ENCODE data around the gene PIH1D1. TPM values are rescaled to one million over a fixed set of nuclear protein-coding genes. Genes with fewer than 3 reads are reported as not detected.

Gene PIH1D1
- total RNA-seq, 4 donors from 2014 or later, result 79.6 to 144 (median 118) TPM

DNA sequence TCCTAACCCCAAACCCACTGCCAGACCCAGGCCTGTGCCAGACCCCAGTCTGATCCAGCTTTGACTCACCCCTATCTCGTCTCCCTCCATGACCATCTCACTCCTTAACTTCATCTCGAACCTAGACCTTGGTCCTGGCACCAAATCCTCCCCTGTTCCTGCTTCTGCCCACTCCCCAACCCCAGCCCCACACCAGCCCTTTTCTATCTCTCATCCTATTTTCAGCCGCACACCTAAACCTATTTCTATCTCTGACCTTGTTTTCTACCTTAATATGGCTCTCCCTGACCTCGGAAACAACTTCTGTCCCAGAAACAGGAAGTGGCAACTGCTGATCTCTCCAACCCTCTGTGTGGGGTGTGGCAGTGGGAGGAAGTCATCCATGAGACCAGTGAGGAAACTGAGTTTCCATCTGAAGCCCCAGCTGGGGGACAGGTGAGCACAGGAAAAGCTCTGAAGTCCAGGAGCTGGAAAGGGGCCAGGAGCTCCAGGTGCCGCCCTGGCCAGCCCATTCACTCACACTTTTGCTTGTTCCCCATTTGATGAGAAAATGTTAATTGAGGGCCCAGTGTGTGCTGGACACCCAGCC is 42.1 kb downstream of the PIH1D1 start:
- WGBS, 2 donors, result 70 to 78% methylated on average over 5 of the region's 5 CpGs
- TF ChIP-seq POLR2A (IDR thresholded peaks at IDR 0.05) (no peak), CTCF (IDR thresholded peaks at IDR 0.05) (no peak)
- no peak overlapping the region for H3K4me3 ChIP-seq (ENCODE audit: low read depth, poor library complexity, severe bottlenecking)
- DNase-seq (ENCODE audit: low spot score in 2 of 2), result no peak
- intact Hi-C loops (cut with DNase I; ENCODE audit: low total_unique reads), result no loop called here

DNA sequence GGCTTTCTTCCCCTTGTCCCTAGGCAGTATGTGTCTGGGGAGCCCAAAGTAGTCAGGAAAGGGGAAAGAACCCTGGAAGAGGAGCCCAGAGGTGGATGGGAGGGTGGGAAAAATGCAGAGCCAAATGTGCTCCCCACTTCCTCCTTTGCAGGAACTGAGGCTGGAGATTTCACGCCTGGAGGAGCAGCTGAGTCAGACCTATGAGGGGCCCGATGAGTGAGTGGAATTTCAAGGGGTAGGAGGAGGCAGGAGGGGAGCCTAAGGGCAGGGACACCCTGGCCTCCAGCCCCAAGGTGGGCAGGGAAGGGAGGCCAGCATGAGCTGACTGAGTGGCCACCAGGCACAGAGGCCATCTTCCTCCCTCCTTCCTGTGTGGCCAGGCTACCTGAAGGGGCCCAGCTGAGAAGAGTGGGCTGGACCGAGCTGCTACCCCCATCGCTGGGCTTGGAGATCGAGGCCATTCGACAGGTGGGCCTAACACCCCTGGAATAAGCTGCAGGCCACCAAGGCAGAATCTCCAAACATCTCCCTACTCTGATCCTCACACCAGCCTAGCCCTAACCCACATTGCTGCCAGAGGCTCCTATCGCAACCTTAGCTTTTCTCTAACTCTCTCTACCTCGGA is 42.7 kb downstream of the PIH1D1 start:
- H3K4me3 ChIP-seq (ENCODE audit: low read depth, poor library complexity, severe bottlenecking), result no peak overlapping the region
- 74 to 75% methylated on average over 8 of the region's 8 CpGs for WGBS, 2 donors
- intact Hi-C loops (cut with DNase I; ENCODE audit: low total_unique reads), result no loop called here
- DNase-seq (ENCODE audit: low spot score in 2 of 2), result no peak
- TF ChIP-seq POLR2A (IDR thresholded peaks at IDR 0.05) (no peak), CTCF (IDR thresholded peaks at IDR 0.05) (no peak)

DNA sequence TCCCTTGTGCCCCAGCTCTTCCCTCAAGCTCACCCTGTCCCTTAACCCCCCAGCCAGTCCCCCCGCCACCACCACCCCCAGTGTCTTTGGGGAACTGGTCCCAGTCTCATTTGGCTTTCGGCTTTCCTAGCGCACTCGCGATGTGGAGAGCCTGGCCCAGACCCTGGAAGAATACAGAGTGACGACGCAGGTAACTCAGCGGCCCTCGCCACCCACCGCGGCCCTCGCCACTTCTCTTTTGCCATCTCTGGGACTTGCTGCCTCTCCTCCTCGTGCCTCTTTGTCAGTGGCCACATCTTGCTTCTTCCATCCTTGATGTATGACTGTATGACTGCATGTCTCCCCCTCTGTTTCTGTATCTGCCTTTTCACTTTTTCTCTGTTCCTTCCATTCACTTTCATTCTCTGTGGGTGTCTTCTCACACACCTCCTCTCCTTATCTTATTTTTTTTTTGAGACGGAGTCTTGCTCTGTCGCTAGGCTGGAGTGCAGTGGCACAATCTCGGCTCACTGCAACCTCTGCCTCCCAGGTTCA is 44.1 kb downstream of the PIH1D1 start:
- TF ChIP-seq POLR2A (IDR thresholded peaks at IDR 0.05) (no peak), CTCF (IDR thresholded peaks at IDR 0.05) (no peak)
- WGBS, 2 donors, result 89 to 90% methylated on average over 16 of the region's 16 CpGs
- intact Hi-C loops (cut with DNase I; ENCODE audit: low total_unique reads), result no loop called here
- H3K4me3 ChIP-seq (ENCODE audit: low read depth, poor library complexity, severe bottlenecking), result no peak overlapping the region
- DNase-seq (ENCODE audit: low spot score in 2 of 2), result no peak

GRCh38 chr19:49407079-49407478 is 44.5 kb downstream of the PIH1D1 start:
- TF ChIP-seq CTCF (IDR thresholded peaks at IDR 0.05) (no peak), POLR2A (IDR thresholded peaks at IDR 0.05) (no peak)
- no peak overlapping the region for H3K4me3 ChIP-seq (ENCODE audit: low read depth, poor library complexity, severe bottlenecking)
- intact Hi-C loops (cut with DNase I; ENCODE audit: low total_unique reads), result no loop called here
- no peak for DNase-seq (ENCODE audit: low spot score in 2 of 2)
- 76 to 77% methylated on average over 7 of the region's 7 CpGs for WGBS, 2 donors

DNA sequence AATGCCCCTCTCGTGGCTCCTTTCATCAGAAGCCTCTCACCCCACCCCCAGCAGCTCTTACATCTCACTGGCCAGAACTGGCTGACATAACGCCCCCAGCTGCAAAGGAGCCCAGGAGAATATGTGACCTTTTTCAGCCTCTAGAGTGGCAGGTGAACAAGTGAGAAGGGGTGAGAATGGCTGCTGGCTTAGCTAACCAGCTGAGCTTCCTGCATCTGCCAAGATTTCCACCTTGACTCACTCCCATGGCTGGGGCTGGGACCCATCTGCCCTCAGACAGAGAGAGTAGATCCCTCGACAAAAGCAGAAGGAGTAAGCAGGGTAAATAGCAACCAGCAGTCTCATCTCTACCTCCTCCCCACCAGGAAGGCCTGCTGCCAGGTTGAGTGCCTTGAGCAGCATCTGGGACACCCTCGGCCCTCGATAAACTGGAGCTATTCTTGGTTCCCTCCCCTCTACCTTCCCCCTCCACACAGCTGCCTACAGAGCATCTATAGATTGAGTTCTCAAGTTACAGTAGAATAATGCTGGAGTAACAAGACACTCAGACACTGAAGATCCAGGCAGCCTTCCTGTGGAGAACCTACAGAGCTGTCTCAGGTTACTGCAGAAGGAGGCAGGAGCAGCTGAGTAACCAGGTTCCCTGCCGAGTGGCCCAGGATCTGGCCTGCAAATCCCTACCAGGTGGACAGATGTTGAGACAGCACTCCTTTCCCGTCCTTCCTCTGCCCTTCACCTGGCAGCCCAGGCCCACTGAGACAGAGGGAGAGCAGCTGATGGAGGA is 48.0 kb downstream of the PIH1D1 start:
- intact Hi-C loops (cut with DNase I; ENCODE audit: low total_unique reads), result no loop called here
- WGBS, 2 donors, result 66 to 67% methylated on average over 7 of the region's 7 CpGs

DNA sequence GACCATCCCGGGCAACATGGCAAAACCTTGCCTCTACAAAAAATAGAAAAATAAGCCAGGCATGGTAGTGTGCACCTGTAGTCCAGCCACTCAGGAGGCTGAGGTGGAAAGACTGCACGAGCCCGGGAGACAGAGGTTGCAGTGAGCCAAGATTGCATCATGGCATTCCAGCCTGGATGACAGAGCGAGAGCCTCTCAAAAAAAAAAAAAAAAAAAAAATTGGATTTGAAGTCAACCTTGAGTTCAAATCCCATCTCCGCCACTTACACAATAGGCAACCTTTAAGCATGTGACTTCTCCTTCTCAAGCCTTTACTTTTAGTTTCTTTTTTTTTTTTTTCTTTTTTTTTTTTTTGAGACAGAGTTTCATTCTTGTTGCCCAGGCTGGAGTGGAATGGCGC is 51.6 kb downstream of the PIH1D1 start:
- intact Hi-C loops (cut with DNase I; ENCODE audit: low total_unique reads), result no loop called here
- WGBS, 2 donors, result 78 to 80% methylated on average over 6 of the region's 6 CpGs
- TF ChIP-seq CTCF (IDR thresholded peaks at IDR 0.05) (no peak), POLR2A (IDR thresholded peaks at IDR 0.05) (no peak)
- H3K4me3 ChIP-seq (ENCODE audit: low read depth, poor library complexity, severe bottlenecking), result no peak overlapping the region
- no peak for DNase-seq (ENCODE audit: low spot score in 2 of 2)

More for the DNA sequence above, 48.0 kb downstream of the PIH1D1 start:
- H3K4me3 ChIP-seq (ENCODE audit: low read depth, poor library complexity, severe bottlenecking), result no peak overlapping the region
- no peak for TF ChIP-seq POLR2A (IDR thresholded peaks at IDR 0.05)
- DNase-seq (ENCODE audit: low spot score in 2 of 2), result no peak
